GM10847 (cell line): Measurements from ENCODE around the gene ZNF605.

Source experiments
- POLR2A ChIP-seq: IDR thresholded peaks from 2 replicates; pipeline ENCODE4 v1.6.1; 2011; ENCODE audit not compliant: insufficient read length; ENCODE audit errors: extremely low read depth

ZNF605 gene

DNA sequence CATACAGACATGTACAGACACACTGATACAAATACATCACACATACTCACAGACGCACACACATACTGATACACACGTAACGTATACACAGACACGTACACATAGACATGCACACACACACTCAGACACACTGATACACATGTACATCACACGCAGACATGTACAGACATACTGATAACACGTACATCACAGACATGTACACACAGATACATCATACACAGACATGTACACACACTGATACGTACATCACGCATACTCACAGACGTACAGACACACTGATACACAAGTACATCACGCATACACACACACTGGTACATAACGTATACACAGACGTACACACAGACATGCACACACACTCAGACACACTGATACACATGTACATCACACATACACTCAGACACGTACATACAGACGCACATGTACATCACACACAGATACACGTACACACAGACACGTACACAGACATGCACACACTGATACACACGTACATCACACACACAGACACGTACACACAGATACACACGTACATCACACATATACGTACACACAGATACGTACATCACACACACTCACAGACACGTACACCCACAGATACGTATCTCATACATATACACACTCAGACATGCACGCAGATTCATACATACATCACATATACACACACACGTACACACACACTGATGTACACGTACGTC, 5.1 kb downstream of the ZNF605 start:
- no peak for TF ChIP-seq POLR2A

GRCh38 chr12:132949936-132950837, 5.9 kb downstream of the ZNF605 start:
- no peak for TF ChIP-seq POLR2A

DNA sequence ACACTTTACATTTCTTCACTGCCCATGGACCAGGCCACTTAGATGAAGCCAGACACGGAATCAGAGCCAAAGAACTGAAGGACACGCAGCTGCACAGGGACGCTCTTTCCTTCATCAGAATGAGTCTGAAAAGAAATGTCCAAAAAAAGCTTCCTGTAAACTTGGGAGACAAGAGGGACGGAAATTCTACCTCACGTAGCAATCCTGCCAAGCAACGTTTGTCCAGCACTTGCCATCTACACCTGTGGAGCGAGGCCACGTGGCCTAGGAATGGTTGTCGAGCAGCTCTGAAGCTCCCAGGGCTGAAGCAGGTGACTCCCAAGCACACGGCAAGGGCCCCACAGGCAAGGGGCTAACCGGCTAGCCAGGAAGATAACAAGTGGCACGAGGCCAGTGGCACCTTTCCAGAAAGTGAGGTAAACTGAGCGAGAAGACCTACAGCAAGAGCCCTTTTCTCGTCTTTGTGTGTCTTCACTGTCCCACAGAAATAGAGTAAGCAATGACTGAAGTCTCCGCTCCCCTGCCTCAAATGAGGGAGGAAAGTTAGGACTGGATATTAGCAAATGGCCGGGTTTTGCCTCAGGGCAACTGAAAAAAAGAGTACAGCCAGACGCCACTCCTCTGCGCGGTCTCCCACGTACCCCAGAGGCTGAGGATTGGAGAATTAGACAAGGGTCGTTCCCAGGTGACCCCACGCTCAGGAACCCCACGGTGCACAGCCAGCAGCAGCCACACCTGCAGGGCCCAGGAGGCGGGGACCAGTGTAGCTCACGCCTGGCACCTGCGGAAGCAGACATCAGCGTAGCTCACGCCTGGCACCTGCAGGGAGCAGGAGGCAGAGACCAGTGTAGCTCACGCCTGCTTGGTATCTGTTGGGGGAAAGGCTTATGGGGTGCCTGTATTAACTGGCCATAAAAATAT, 7.7 kb downstream of the ZNF605 start:
- TF ChIP-seq POLR2A = no peak

DNA sequence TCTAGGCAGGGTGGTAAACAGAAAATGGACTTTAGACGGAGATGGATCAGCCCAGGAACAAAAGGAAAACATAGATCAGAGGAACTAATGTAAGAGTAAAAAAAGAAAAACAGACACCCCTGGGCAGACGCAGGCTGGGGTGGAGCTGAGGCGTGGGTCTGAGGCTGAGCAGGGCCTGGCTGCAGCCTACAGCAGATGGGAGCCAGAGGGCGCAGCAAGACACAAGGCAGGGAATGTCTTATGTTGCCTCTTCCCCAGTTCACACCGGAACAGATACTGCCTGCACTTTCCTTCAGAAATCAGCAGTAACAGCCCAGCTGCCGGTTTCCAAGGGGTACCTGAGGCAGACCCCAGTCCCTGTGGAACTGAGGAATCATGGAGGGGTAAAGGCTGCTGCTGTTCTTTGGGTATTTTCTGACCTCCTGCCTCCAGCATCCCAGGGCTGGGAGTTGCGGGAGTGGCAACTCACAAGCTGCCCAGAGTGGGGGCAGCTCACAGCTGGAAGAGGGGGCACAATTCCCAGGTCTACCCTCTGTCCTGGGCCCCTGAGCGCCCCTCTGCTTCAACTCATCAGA, 9.8 kb downstream of the ZNF605 start:
- no peak for TF ChIP-seq POLR2A

- no peak for TF ChIP-seq POLR2A
Observed at GRCh38 chr12:132945806-132946205, 10.3 kb downstream of the ZNF605 start.

DNA sequence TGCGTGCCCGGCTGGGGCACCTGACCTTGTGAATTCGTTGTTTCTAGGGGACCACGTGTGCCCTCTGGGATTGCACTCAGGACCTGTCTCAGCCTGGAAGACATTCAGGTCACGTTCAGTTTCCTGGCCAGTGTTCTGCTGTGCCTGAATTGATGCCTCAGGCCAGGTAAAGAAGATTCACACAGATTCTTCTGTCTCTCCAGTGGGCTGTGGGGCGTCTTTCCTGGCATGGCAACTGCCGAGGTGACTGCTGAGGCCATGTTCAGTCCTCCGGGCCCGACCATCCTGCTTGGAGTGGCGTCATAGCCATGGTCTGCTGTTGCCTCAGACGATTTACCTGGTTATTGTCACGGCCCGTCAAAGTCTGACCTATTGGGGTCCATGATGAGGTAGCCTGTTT, 13.5 kb downstream of the ZNF605 start:
- no peak for TF ChIP-seq POLR2A

- no peak for TF ChIP-seq POLR2A
Observed at GRCh38 chr12:132941336-132941954, 14.7 kb downstream of the ZNF605 start.

DNA sequence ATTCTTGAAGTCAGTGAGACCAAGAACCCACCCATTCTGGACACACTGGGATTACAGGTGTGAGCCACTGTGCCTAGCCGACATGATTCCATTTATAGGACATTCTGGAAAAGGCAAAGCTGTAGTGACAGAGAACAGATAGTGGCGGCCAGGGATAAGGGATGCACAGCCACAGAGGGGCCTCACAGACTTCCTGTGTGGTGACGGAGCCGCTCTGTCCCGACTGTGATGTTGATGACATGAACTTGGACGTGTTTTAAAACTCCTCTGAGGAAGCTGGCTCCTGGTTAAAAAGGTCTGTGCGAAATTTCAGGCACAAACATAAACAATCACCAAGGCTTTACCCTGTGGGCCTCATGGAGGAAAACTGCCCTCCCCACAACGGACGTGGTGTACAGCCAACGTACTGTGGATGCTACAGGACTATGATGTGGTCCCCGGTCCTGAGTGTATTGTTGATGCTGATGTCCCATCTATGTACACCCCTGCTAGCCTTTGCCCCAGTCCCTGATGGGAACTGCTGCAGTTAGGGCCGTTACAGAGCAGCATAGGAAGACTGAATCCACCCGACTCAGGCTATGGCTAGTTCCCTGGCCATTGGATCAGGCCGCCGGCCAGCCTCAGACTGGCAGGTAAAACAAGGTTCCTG, 15.9 kb downstream of the ZNF605 start:
- TF ChIP-seq POLR2A = no peak

DNA sequence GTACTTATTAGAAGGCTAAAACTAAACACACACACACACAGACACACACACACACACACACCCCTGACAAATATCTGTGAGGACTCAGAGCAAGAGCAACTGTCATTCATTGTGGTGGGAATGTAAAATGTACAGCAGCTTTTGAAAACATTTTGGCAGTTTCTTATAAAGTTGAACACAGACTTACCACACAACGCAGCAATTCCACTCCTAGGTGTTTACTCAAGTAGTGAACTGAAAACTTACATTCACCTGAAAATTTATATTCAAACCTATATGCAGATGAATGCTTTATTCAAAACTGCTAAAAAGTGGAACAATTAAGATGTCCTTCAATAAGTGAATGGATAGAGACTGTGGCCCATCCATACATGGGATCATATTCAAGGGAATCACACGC, 18.6 kb downstream of the ZNF605 start:
- no peak for TF ChIP-seq POLR2A

DNA sequence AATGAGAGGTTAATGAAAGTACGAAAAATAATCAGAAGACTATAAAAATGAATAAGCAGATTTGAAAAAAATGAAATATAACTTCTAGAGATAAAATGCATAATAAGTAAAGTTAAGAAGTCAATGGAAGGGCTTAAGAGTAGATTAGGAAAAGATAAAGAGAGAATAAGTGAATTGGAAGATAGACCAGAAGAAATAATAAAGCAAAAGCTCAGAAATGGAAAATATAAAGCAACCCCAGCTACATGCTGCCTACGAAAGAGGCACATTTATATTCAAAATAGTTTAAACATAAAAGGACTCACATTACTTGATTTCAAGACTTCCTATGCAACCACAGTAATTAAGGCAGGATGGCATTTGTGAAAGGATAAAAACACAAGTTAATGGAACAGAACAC, 19.9 kb downstream of the ZNF605 start:
- TF ChIP-seq POLR2A = no peak

DNA sequence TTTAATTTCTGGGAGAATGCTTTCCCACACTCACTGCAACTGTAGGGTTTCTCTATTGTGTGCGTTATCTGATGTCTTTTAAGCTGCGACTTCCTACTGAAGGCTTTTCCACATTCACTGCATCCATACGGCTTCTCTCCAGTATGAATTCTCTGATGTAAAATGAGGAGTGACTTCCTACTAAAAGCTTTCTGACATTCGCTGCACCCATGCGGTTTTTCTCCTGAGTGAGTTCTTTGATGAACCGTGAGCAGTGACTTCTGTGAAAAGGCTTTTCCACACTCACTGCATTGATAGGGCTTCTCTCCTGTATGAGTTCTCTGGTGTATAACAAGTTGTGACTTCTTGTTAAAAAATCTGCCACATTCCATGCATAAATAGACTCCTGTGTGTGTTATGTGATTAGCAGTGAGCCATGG, 29.7 kb downstream of the ZNF605 start:
- no peak for TF ChIP-seq POLR2A

DNA sequence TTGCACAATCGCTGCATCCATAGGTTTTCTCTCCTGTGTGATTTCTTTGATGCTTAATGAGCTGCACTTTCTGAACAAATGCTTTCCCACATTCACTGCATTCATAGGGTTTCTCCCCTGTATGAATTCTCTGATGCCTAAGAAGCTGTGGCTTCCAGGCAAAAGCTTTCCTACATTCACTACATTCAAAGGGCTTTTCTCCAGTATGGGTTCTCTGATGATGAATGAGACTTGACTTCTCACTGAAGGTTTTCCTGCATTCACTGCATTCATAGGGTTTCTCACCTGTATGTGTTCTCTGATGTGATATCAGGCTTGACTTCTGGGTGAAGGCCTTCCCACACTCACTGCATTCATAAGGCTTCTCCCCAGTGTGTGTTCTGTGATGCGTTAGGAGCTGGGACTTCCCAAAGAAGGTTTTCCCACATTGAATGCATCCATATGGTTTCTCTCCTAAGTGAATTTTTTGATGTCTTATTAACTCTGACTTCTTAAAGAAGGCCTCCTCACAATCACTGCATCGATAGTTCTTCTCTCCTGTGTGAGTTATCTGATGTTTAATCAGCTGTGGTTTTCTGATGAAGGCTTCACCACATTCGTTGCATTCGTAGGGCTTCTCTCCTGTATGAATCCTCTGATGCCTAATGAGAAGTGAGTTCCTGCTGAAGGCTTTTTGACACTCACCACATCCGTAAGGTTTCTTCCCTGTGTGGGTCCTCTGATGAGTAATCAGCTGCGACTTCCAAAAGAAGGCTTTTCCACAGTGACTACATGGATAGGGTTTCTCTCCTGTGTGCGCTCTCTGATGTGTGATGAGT, 30.3 kb downstream of the ZNF605 start:
- no peak for TF ChIP-seq POLR2A

DNA sequence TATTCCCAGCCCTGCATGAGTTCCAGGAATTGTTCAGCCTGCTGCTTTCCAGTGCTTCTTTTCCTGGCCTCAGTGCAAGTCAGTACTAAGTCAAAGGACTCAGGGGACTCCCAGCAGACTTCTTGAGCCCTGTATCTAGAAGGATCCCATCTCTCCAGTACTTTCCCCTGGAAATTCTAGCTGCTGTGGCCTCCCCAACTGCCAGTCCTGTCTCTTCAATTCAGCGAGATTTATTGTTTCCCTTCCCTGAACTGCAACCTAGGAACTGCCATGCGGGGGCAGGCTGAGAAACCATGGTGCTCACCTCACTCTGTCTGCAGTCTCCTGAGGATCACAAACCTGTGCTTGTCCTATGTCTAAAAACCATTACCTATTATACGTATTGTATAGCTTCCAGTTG, 31.8 kb downstream of the ZNF605 start:
- TF ChIP-seq POLR2A = no peak
